Measurements from ENCODE around the gene OR10AG1. TPM values are rescaled to one million over a fixed set of nuclear protein-coding genes. Genes with fewer than 3 reads are reported as not detected.

The OR10AG1 gene
- total RNA-seq, 4 donors from 2014 or later = not detected

GRCh38 chr11:55936300-55936699 is 33.4 kb downstream of the OR10AG1 start, which contains the start of gene OR5I1:
Gene OR5I1, minus strand, starts transcription at chr11:55936400. Its CDS starts 0 bp downstream, at chr11:55936400.
- H3K27ac ChIP-seq = no peak within 1 kb of the TSS
- H3K4me1 ChIP-seq = no peaks in the 10 kb centered on the region
- no peak for DNase-seq (ENCODE audit: low spot score in 2 of 2)
- H3K4me3 ChIP-seq = no peak within 1 kb of the TSS
- H3K9me3 ChIP-seq = no peaks in the 10 kb centered on the region
- no peaks in the 10 kb centered on the region for H3K27me3 ChIP-seq
- WGBS, 2 donors = 64 to 69% methylated on average over 2 of the region's 2 CpGs
- H3K36me3 ChIP-seq = no peaks in the 10 kb centered on the region
- TF ChIP-seq CTCF (IDR thresholded peaks at IDR 0.05) = no peak
- TF ChIP-seq EP300 (IDR thresholded peaks at IDR 0.05) = no peak
- no peak for TF ChIP-seq POLR2A (IDR thresholded peaks at IDR 0.05)

GRCh38 chr11:55920537-55920936 is 49.2 kb downstream of the OR10AG1 start:
- H3K9me3 ChIP-seq = no peaks in the 10 kb centered on the region
- 71 to 87% methylated on average over 3 to 4 of the region's 5 CpGs for WGBS, 2 donors
- no peak for DNase-seq (ENCODE audit: low spot score in 2 of 2)
- H3K36me3 ChIP-seq = no peaks in the 10 kb centered on the region
- H3K27ac ChIP-seq = no peak overlapping the region
- H3K4me3 ChIP-seq = no peak overlapping the region
- TF ChIP-seq POLR2A (IDR thresholded peaks at IDR 0.05) (no peak), CTCF (IDR thresholded peaks at IDR 0.05) (no peak), EP300 (IDR thresholded peaks at IDR 0.05) (no peak)
- no peaks in the 10 kb centered on the region for H3K27me3 ChIP-seq
- no peaks in the 10 kb centered on the region for H3K4me1 ChIP-seq

Other genes starting within 250 kb of the OR10AG1 start
- not detected for gene OR5D13, start 196.5 kb downstream of the OR10AG1 start, total RNA-seq
- not detected for gene OR5D14, start 174.4 kb downstream of the OR10AG1 start, total RNA-seq
- not detected for gene OR5L1, start 158.6 kb downstream of the OR10AG1 start, total RNA-seq
- gene OR5D18, start 150.3 kb downstream of the OR10AG1 start, total RNA-seq = not detected
- gene OR5L2, start 142.7 kb downstream of the OR10AG1 start, total RNA-seq = not detected
- not detected for gene OR5D16, start 131.2 kb downstream of the OR10AG1 start, total RNA-seq
- not detected for gene TRIM51, start 86.6 kb downstream of the OR10AG1 start, total RNA-seq
- not detected for gene OR5W2, start 55.4 kb downstream of the OR10AG1 start, total RNA-seq
- gene OR5I1, start 33.5 kb downstream of the OR10AG1 start, total RNA-seq = not detected
- not detected for gene OR5F1, start 24.7 kb upstream of the OR10AG1 start, total RNA-seq
- gene OR5AS1, start 57.7 kb upstream of the OR10AG1 start, total RNA-seq = not detected
- not detected for gene OR8I2, start 123.4 kb upstream of the OR10AG1 start, total RNA-seq
- not detected for gene OR8H2, start 133.7 kb upstream of the OR10AG1 start, total RNA-seq
- not detected for gene OR8H3, start 152.4 kb upstream of the OR10AG1 start, total RNA-seq
- gene OR8J3, start 170.3 kb upstream of the OR10AG1 start, total RNA-seq = not detected
- gene OR8K5, start 190.4 kb upstream of the OR10AG1 start, total RNA-seq = not detected
- gene OR5J2, start 206.7 kb upstream of the OR10AG1 start, total RNA-seq = not detected

Data from tibial nerve (tissue), 4 donors.